Stomach smooth muscle (tissue), 2 donors: ENCODE measurements around the gene HNRNPD.
"Not testable (repeated sequence)": the region's sequence is repeated elsewhere in the genome, so short reads cannot be mapped to it uniquely, and the experiment has no call there.

Experiments
- H3K27ac ChIP-seq: one replicate; pipeline ENCODE4 v1.7.0; 2013; ENCODE audit warnings: mild to moderate bottlenecking, low read length, inconsistent platforms
- H3K27me3 ChIP-seq, 2 donors: one replicate each; pipeline ENCODE4 v1.7.0; 2013; ENCODE audit warnings: low read length in 2 of 2; ENCODE audit not compliant: insufficient read depth in 2 of 2, control insufficient read depth in 1 of 2
- H3K36me3 ChIP-seq, 2 donors: one replicate each; pipeline ENCODE4 v1.7.0; 2013; ENCODE audit warnings: low read length in 2 of 2; ENCODE audit not compliant: control insufficient read depth in 2 of 2, insufficient read depth in 2 of 2
- H3K4me1 ChIP-seq: one replicate; pipeline ENCODE4 v1.7.0; 2013; ENCODE audit warnings: low read length; ENCODE audit not compliant: control insufficient read depth, insufficient read depth
- H3K4me3 ChIP-seq, 2 donors: one replicate each; pipeline ENCODE4 v1.7.0; 2013; ENCODE audit warnings: low read length in 2 of 2
- H3K9ac ChIP-seq, 2 donors: one replicate each; pipeline ENCODE4 v1.7.0; 2013; ENCODE audit warnings: low read length in 2 of 2, mild to moderate bottlenecking in 1 of 2
- H3K9me3 ChIP-seq, 2 donors: one replicate each; pipeline ENCODE4 v1.7.0; 2013; ENCODE audit warnings: low read length in 2 of 2; ENCODE audit not compliant: control insufficient read depth in 2 of 2
- donor health status: healthy.
- donor health status: Pancreatic carcinoma.

HNRNPD gene

GRCh38 chr4:82354788-82355187, 19.0 kb downstream of the HNRNPD start:
- no peaks in the 10 kb centered on the region for H3K9me3 ChIP-seq
- H3K27me3 ChIP-seq = no peaks in the 10 kb centered on the region
- no peak overlapping the region for H3K4me3 ChIP-seq
- no peaks in the 10 kb centered on the region for H3K4me1 ChIP-seq
- no peak overlapping the region for H3K27ac ChIP-seq
- H3K9ac ChIP-seq = no peak overlapping the region
- H3K36me3 ChIP-seq = peaks cover 20 to 30% of the 10 kb centered on the region in 2 donors

- Histone ChIP-seq H3K4me3 (no peak overlapping the region), H3K27ac (no peak overlapping the region), H3K4me1 (no peaks in the 10 kb centered on the region), H3K36me3 (peaks cover 22 to 34% of the 10 kb centered on the region in 2 donors), H3K9me3 (no peaks in the 10 kb centered on the region), H3K9ac (no peak overlapping the region), H3K27me3 (no peaks in the 10 kb centered on the region)
Observed at GRCh38 chr4:82352825-82353366, 20.9 kb downstream of the HNRNPD start.

- Histone ChIP-seq H3K9me3 (no peaks in the 10 kb centered on the region), H3K4me1 (no peaks in the 10 kb centered on the region), H3K9ac (no peak overlapping the region), H3K27ac (no peak overlapping the region), H3K4me3 (no peak overlapping the region), H3K36me3 (peaks cover 22 to 31% of the 10 kb centered on the region in 2 donors), H3K27me3 (no peaks in the 10 kb centered on the region)
Observed at GRCh38 chr4:82352118-82352824, 21.5 kb downstream of the HNRNPD start.

GRCh38 chr4:82346126-82346525, 27.7 kb downstream of the HNRNPD start:
- Histone ChIP-seq H3K36me3 (peaks cover 6 to 7% of the 10 kb centered on the region in 2 donors), H3K27me3 (no peaks in the 10 kb centered on the region), H3K4me1 (no peaks in the 10 kb centered on the region), H3K27ac (no peak overlapping the region), H3K4me3 (no peak overlapping the region), H3K9me3 (no peaks in the 10 kb centered on the region), H3K9ac (no peak overlapping the region)

- H3K4me3 ChIP-seq = no peak overlapping the region
- H3K9ac ChIP-seq = no peak overlapping the region
- no peaks in the 10 kb centered on the region for H3K27me3 ChIP-seq
- H3K36me3 ChIP-seq = no peaks in the 10 kb centered on the region
- H3K9me3 ChIP-seq = no peaks in the 10 kb centered on the region
- no peak overlapping the region for H3K27ac ChIP-seq
- H3K4me1 ChIP-seq = no peaks in the 10 kb centered on the region
Observed at GRCh38 chr4:82335043-82335442, 38.7 kb downstream of the HNRNPD start.

- H3K36me3 ChIP-seq, H3K4me3 ChIP-seq, H3K27me3 ChIP-seq: not testable (repeated sequence)
Observed at GRCh38 chr4:82333641-82334040, 40.1 kb downstream of the HNRNPD start.

GRCh38 chr4:82331814-82332213, 42.0 kb downstream of the HNRNPD start:
- Histone ChIP-seq H3K36me3 (no peaks in the 10 kb centered on the region), H3K9ac (no peak overlapping the region), H3K4me3 (no peak overlapping the region), H3K27ac (no peak overlapping the region), H3K4me1 (no peaks in the 10 kb centered on the region), H3K9me3 (no peaks in the 10 kb centered on the region), H3K27me3 (no peaks in the 10 kb centered on the region)

More at GRCh38 chr4:82333641-82334040, 40.1 kb downstream of the HNRNPD start:
- not testable (repeated sequence) for H3K9ac ChIP-seq, H3K27ac ChIP-seq, H3K9me3 ChIP-seq, H3K4me1 ChIP-seq

- Histone ChIP-seq H3K4me1 (no peaks in the 10 kb centered on the region), H3K4me3 (no peak overlapping the region), H3K9ac (no peak overlapping the region), H3K9me3 (peaks cover 0 to 2% of the 10 kb centered on the region in 2 donors), H3K27ac (no peak overlapping the region), H3K36me3 (no peaks in the 10 kb centered on the region), H3K27me3 (no peaks in the 10 kb centered on the region)
Observed at GRCh38 chr4:82320351-82320750, 53.4 kb downstream of the HNRNPD start.

GRCh38 chr4:82303063-82303462, 70.7 kb downstream of the HNRNPD start:
- not testable (repeated sequence) for H3K9ac ChIP-seq, H3K36me3 ChIP-seq, H3K4me3 ChIP-seq, H3K4me1 ChIP-seq, H3K9me3 ChIP-seq, H3K27ac ChIP-seq, H3K27me3 ChIP-seq
